ENCODE measurements around the gene NPLOC4.

The NPLOC4 gene

DNA sequence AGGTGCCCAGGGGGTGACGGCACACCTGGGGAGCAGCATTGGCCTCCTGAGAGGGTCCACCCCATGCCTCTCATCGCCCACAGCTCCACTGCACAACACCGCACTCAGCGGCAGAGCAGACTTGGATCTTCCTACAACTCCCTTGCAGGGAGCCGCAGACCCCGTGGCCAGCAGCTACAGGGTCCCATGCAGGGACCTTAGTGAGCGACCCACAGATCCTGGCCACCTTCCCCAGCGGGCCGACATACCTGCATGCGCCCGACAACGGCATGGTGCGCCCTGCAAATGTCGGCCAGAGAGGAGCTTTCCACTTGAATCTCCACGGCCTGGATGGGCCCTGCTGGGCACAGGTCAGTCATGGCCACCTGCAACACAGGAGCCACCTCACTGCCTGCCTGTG is 93.2 kb downstream of the NPLOC4 start:
- no peaks in the 10 kb centered on the region for H3K27me3 ChIP-seq (replicated peaks; ENCODE audit: control insufficient read depth, insufficient read depth, low read length, poor library complexity, severe bottlenecking)
- no peak overlapping the region for H3K27ac ChIP-seq (ENCODE audit: insufficient read depth, low read length, poor library complexity, severe bottlenecking)
- no peaks in the 10 kb centered on the region for H3K9me3 ChIP-seq (ENCODE audit: control insufficient read depth, low read length)
- no peak overlapping the region for H3K4me3 ChIP-seq (ENCODE audit: insufficient read depth, low read depth, low read length, poor library complexity, severe bottlenecking)
- no peak for DNase-seq
- no peaks in the 10 kb centered on the region for H3K4me1 ChIP-seq (ENCODE audit: control insufficient read depth, insufficient read depth, low read length, poor library complexity, severe bottlenecking)
- peaks cover 66% of the 10 kb centered on the region for H3K36me3 ChIP-seq (ENCODE audit: control insufficient read depth, insufficient read depth, low read length)

DNA sequence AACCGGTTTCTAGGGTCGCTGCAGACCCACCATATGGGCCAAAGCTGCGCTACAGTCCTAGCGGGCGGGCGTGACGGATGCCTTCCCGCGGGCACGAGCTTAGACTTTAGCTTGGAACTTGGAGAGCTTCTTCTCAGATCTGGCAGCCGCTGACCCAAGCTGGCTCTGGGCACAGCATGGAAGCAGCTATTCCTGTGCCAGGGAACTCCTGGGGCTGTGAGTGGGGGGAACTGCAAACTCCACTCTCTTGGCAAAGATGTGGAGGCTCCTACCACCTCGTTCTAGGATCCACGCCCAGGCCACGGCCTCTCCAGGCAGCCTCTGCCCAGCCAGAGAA is 93.6 kb downstream of the NPLOC4 start:
- Histone ChIP-seq H3K27ac (ENCODE audit: insufficient read depth, low read length, poor library complexity, severe bottlenecking) (no peak overlapping the region), H3K9me3 (ENCODE audit: control insufficient read depth, low read length) (no peaks in the 10 kb centered on the region), H3K4me3 (ENCODE audit: insufficient read depth, low read depth, low read length, poor library complexity, severe bottlenecking) (no peak overlapping the region), H3K27me3 (replicated peaks; ENCODE audit: control insufficient read depth, insufficient read depth, low read length, poor library complexity, severe bottlenecking) (no peaks in the 10 kb centered on the region), H3K4me1 (ENCODE audit: control insufficient read depth, insufficient read depth, low read length, poor library complexity, severe bottlenecking) (no peaks in the 10 kb centered on the region), H3K36me3 (ENCODE audit: control insufficient read depth, insufficient read depth, low read length) (peaks cover 66% of the 10 kb centered on the region)
- no peak for DNase-seq

DNA sequence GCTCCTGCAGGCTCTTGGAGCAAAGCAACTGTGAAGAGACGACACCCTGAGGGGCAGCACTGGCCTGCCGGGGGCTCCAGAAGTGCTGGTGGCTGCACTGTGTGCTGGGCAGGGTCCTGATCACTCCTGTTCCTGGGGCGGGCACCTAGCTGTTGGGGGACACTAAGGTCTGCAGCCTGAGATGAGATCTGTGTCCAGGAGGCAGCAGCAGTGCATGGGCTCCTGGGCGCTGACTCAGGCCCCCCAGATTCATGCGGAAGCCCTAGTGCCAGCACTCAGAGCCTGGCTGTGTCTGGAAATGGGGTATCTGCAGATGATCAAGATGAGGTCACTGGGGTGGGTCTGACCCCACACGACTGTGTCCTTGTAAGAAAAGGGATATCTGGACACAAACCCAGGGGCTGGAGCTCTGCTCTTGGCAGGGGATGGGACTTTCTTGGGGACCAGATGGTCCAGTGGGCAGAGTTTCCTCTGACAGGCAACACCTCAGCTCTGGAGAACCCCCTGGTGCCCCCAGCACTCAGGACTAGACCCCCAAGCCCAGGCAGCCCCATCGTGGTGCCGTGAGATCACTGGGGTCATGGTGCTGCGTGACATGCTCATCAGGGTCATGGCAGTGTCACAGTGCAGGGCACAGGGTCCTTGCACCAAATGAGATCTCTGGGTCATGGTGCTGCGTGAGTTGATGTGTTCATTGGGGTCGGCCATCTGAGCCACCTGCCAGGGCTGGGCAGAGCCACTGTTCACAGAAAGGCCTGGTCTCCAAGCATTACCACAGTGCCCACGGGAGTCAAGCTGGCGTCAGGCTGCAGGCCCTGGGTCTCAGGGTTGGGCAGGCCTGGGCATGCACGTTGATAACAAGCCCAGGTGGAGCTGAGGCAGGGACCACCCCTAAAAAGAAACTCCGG is 94.2 kb downstream of the NPLOC4 start:
- no peaks in the 10 kb centered on the region for H3K27me3 ChIP-seq (replicated peaks; ENCODE audit: control insufficient read depth, insufficient read depth, low read length, poor library complexity, severe bottlenecking)
- H3K4me1 ChIP-seq (ENCODE audit: control insufficient read depth, insufficient read depth, low read length, poor library complexity, severe bottlenecking), result peaks cover under 1% of the 10 kb centered on the region
- no peak for DNase-seq
- no peaks in the 10 kb centered on the region for H3K9me3 ChIP-seq (ENCODE audit: control insufficient read depth, low read length)
- H3K36me3 ChIP-seq (ENCODE audit: control insufficient read depth, insufficient read depth, low read length), result peaks cover 60% of the 10 kb centered on the region
- H3K27ac ChIP-seq (ENCODE audit: insufficient read depth, low read length, poor library complexity, severe bottlenecking), result no peak overlapping the region
- H3K4me3 ChIP-seq (ENCODE audit: insufficient read depth, low read depth, low read length, poor library complexity, severe bottlenecking), result no peak overlapping the region

DNA sequence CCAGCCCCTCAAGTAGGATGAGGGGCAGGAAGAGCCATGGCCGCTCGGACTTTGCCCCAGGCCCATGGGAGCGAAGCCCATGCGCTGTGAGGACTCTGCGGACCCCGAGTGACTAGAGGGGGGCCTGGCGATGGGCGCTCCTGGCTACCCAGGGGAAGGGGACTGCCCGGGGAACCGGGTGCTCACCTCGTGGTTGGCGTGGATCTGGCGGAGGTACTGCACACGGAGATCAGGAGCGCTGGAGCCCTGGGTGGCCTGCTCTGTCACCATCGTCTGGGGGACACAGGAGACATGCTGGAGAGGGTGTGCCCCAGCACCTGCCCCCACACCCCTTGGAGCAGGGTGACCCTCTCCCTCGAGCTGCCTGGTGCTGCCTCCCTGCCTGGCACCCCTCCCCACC is 95.8 kb downstream of the NPLOC4 start:
- Histone ChIP-seq H3K9me3 (ENCODE audit: control insufficient read depth, low read length) (no peaks in the 10 kb centered on the region), H3K4me1 (ENCODE audit: control insufficient read depth, insufficient read depth, low read length, poor library complexity, severe bottlenecking) (peaks cover 12% of the 10 kb centered on the region), H3K36me3 (ENCODE audit: control insufficient read depth, insufficient read depth, low read length) (peaks cover 45% of the 10 kb centered on the region), H3K4me3 (ENCODE audit: insufficient read depth, low read depth, low read length, poor library complexity, severe bottlenecking) (no peak overlapping the region), H3K27ac (ENCODE audit: insufficient read depth, low read length, poor library complexity, severe bottlenecking) (no peak overlapping the region), H3K27me3 (replicated peaks; ENCODE audit: control insufficient read depth, insufficient read depth, low read length, poor library complexity, severe bottlenecking) (peaks cover 10% of the 10 kb centered on the region)
- no peak for DNase-seq

DNA sequence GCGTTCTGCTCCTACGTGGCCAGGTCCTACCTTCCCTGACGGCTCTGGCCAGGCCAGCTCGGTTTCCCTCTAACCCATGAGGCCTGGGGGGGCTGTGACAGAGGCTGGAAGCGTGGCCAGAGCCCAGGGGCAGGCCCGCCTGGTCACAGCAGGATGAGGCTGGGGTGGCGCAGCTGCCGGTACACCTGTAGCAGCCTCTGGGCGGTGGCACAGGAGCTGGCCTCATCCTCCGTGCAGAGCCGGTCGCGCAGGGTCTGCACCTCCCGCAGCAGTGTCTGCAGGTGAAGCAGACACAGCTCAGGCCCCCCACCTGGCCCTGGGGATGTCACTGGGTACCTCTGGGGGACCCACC is 96.3 kb downstream of the NPLOC4 start:
- Histone ChIP-seq H3K4me3 (ENCODE audit: insufficient read depth, low read depth, low read length, poor library complexity, severe bottlenecking) (no peak overlapping the region), H3K27me3 (replicated peaks; ENCODE audit: control insufficient read depth, insufficient read depth, low read length, poor library complexity, severe bottlenecking) (peaks cover 10% of the 10 kb centered on the region), H3K36me3 (ENCODE audit: control insufficient read depth, insufficient read depth, low read length) (peaks cover 40% of the 10 kb centered on the region), H3K4me1 (ENCODE audit: control insufficient read depth, insufficient read depth, low read length, poor library complexity, severe bottlenecking) (peaks cover 12% of the 10 kb centered on the region), H3K27ac (ENCODE audit: insufficient read depth, low read length, poor library complexity, severe bottlenecking) (no peak overlapping the region), H3K9me3 (ENCODE audit: control insufficient read depth, low read length) (no peaks in the 10 kb centered on the region)
- no peak for DNase-seq

DNA sequence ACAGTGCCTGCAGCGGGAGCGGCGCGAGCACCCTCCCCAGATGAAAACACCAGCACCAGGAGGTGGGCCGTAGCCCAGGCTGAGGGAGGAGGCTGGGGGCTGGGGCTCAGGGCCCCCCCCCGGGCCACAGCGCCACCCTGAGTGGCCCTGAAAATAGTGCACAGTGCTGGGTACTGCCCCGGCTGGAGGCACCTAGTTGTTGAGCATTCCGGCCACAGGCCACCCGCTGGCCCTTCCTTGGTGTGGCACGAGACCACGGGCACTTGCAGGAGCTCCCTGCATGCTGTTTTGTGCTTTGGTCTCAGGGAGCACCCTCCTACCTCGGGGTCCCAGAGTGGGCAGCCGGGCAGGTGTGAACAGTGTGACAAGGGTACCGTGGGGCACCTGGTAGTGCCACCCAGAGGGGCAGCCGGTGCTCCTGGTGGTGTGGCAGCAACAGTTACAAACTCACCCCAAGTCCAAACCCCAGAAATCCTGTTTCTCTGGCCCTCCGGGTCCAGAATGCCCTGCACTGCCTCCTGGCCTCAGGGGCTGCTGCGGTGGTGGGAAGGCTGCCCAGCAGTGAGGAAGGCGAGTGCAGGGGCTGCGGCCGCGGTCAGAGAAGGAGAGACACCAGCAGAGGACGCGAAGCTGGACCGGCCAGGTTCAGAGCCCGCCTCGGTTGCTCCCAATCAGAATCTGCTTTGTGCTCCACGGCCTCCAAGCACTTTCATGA is 96.8 kb downstream of the NPLOC4 start:
- Histone ChIP-seq H3K36me3 (ENCODE audit: control insufficient read depth, insufficient read depth, low read length) (peaks cover 36% of the 10 kb centered on the region), H3K4me3 (ENCODE audit: insufficient read depth, low read depth, low read length, poor library complexity, severe bottlenecking) (no peak overlapping the region), H3K9me3 (ENCODE audit: control insufficient read depth, low read length) (no peaks in the 10 kb centered on the region)

DNA sequence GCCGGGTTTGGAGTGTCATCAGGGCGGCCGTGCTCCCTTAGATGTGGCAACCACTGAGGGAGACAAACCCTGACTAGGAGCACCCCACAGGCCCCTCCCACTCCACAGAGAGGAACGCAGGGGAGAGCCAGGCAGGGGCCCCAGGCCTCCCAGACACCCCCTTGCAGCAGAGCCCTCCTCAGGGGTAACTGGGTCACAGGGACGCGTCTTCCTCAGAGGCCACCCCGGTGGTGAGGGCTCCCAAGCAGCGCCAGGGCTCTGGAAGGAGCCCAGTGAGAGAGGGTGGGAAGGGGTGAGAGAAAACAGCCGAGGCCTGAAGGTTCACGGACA is 97.4 kb downstream of the NPLOC4 start:
- no peak overlapping the region for H3K4me3 ChIP-seq (ENCODE audit: insufficient read depth, low read depth, low read length, poor library complexity, severe bottlenecking)
- H3K36me3 ChIP-seq (ENCODE audit: control insufficient read depth, insufficient read depth, low read length), result peaks cover 36% of the 10 kb centered on the region

More for the DNA sequence above, 96.8 kb downstream of the NPLOC4 start:
- peaks cover 10% of the 10 kb centered on the region for H3K27me3 ChIP-seq (replicated peaks; ENCODE audit: control insufficient read depth, insufficient read depth, low read length, poor library complexity, severe bottlenecking)
- DNase-seq, result no peak
- peaks cover 12% of the 10 kb centered on the region for H3K4me1 ChIP-seq (ENCODE audit: control insufficient read depth, insufficient read depth, low read length, poor library complexity, severe bottlenecking)
- H3K27ac ChIP-seq (ENCODE audit: insufficient read depth, low read length, poor library complexity, severe bottlenecking), result no peak overlapping the region

DNA sequence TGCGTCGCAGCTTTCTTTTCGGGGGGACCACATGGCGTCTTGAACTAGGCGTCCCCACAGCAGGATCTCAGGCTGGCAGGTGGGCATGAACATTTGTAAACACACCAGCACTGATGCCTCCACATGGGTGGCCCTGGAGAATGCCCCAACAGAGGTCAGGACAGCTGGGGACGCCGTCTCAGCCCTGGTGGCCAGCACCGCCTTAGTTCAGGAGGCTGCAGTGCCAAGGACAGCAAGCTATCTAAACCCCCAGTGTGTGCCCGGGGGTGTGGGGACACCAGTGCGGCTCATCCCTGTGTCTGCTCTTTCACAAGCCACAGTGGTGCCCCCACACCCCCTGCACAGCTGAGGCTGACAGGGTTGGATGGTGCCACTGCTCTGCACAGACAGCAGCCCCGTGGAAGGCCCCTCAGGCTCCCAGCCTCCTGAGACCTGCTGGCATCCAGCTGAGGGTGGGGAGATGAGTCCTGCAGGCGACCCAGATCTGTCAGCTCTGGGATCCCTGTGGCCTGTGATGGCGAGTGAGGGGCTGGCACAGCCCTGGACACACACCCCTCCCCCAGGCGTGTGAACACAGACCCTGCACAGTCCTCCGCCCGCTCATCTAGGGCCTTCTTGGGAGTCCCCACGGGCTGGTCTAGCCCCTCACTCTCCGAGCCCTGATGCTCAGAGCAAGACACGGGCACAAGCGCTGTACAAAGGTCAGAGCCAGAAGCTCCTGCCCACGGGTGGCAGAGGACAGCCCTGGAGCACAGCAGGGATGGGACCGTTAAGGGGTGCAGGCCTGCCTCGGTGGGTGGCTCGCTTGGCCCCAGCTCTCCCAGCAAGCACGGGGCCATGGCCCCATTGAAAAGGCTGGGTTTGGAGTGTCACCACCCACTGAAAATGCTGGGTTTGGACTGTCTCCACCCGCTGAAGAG is 98.0 kb downstream of the NPLOC4 start:
- H3K27ac ChIP-seq (ENCODE audit: insufficient read depth, low read length, poor library complexity, severe bottlenecking), result no peak overlapping the region
- peaks cover 12% of the 10 kb centered on the region for H3K27me3 ChIP-seq (replicated peaks; ENCODE audit: control insufficient read depth, insufficient read depth, low read length, poor library complexity, severe bottlenecking)
- peaks cover 30% of the 10 kb centered on the region for H3K36me3 ChIP-seq (ENCODE audit: control insufficient read depth, insufficient read depth, low read length)
- no peak overlapping the region for H3K4me3 ChIP-seq (ENCODE audit: insufficient read depth, low read depth, low read length, poor library complexity, severe bottlenecking)
- DNase-seq, result no peak
- no peaks in the 10 kb centered on the region for H3K9me3 ChIP-seq (ENCODE audit: control insufficient read depth, low read length)
- H3K4me1 ChIP-seq (ENCODE audit: control insufficient read depth, insufficient read depth, low read length, poor library complexity, severe bottlenecking), result peaks cover 12% of the 10 kb centered on the region

More for the DNA sequence above, 97.4 kb downstream of the NPLOC4 start:
- DNase-seq, result no peak
- Histone ChIP-seq H3K27ac (ENCODE audit: insufficient read depth, low read length, poor library complexity, severe bottlenecking) (no peak overlapping the region), H3K4me1 (ENCODE audit: control insufficient read depth, insufficient read depth, low read length, poor library complexity, severe bottlenecking) (peaks cover 12% of the 10 kb centered on the region), H3K9me3 (ENCODE audit: control insufficient read depth, low read length) (no peaks in the 10 kb centered on the region), H3K27me3 (replicated peaks; ENCODE audit: control insufficient read depth, insufficient read depth, low read length, poor library complexity, severe bottlenecking) (peaks cover 10% of the 10 kb centered on the region)

DNA sequence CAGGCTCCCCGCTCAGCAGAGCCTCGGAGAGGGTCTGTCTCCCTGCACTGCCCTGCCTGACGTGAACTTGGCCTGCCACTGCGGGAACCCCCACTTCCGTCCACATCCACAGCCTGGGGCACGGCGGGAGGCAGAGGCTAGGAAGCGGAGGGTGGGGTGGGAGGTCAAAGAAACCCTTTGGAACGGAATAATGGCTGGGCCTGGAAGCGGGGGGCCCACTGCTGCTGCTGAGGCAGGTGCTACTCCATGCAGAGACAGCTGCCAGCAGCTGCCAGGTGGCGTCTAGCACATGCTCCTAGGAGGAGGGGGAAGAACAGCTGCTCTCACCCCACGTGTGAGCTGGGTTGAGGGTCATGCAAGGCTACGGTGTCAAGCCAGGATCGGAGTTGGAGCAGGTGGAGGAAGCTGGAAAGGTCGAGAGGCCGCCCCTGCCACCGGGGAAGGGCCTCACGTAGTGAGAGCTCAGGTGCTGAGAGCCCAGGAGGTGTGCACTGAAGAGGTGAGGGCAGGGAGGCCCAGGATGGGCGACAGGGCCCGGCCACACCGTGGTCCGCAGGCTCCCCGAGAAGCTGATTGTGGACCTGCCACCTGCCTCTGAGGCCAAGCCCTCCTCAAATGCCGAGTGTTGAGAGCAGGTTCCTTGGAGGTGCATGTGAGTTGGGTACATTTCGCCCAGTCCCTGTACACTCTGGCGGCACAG is 98.9 kb downstream of the NPLOC4 start:
- Histone ChIP-seq H3K27me3 (replicated peaks; ENCODE audit: control insufficient read depth, insufficient read depth, low read length, poor library complexity, severe bottlenecking) (peaks cover 12% of the 10 kb centered on the region), H3K36me3 (ENCODE audit: control insufficient read depth, insufficient read depth, low read length) (peaks cover 21% of the 10 kb centered on the region), H3K27ac (ENCODE audit: insufficient read depth, low read length, poor library complexity, severe bottlenecking) (no peak overlapping the region), H3K4me1 (ENCODE audit: control insufficient read depth, insufficient read depth, low read length, poor library complexity, severe bottlenecking) (peaks cover 12% of the 10 kb centered on the region), H3K4me3 (ENCODE audit: insufficient read depth, low read depth, low read length, poor library complexity, severe bottlenecking) (no peak overlapping the region), H3K9me3 (ENCODE audit: control insufficient read depth, low read length) (no peaks in the 10 kb centered on the region)
- no peak for DNase-seq

All from effector memory CD4-positive, alpha-beta T cell (primary cell).